Astrocyte of the cerebellum (primary cell): ENCODE results near the gene PEAK3.

Experiments
- DNase-seq: peaks from one replicate; pipeline ENCODE4 v3.0.0-alpha.2; 2011; ENCODE audit warnings: low read depth
- H3K4me3 ChIP-seq: 2 replicates; pipeline ENCODE4 v1.5.1; 2011; ENCODE audit warnings: mild to moderate bottlenecking, low read depth, low read length, moderate library complexity
- CTCF ChIP-seq: IDR thresholded peaks from 2 replicates; pipeline ENCODE4 v1.5.1; 2012; ENCODE audit warnings: low read length, low read depth, moderate library complexity, mild to moderate bottlenecking; ENCODE audit errors: missing control alignments
- in situ Hi-C: cut with HindIII; loops from 2 replicates; pipeline ENCODE4 v1.10.0; 2017; ENCODE audit warnings: low sequenced_read_pairs

The PEAK3 gene

GRCh38 chr19:2271234-2272103, 10.5 kb downstream of the PEAK3 start:
- peak overlapping the region; percentile 99 for H3K4me3 ChIP-seq
- TF ChIP-seq CTCF = no peak
- DNase-seq = peak; percentile 44
- in situ Hi-C loops = no loop called here

- TF ChIP-seq CTCF = no peak
- in situ Hi-C loops = no loop called here
- H3K4me3 ChIP-seq = peak overlapping the region; percentile 99
- DNase-seq = peak; percentile 40
Measured at GRCh38 chr19:2270423-2271233, 11.3 kb downstream of the PEAK3 start.

GRCh38 chr19:2270157-2270422, 11.9 kb downstream of the PEAK3 start:
- no peak for TF ChIP-seq CTCF
- in situ Hi-C loops = no loop called here
- H3K4me3 ChIP-seq = peak overlapping the region; percentile 99
- DNase-seq = no peak

GRCh38 chr19:2269244-2270156, 12.5 kb downstream of the PEAK3 start:
- H3K4me3 ChIP-seq = peak overlapping the region; percentile 99
- TF ChIP-seq CTCF = no peak
- in situ Hi-C loops = loop anchor here (10.0 kb wide), 1 partner anchor 55 kb away; the partner anchor contains the start of genes LSM7 and SPPL2B
- DNase-seq = peak; percentile 88

- H3K4me3 ChIP-seq = peak overlapping the region; percentile 99
- in situ Hi-C loops = loop anchor here (10.0 kb wide), 1 partner anchor 56 kb away; the partner anchor contains the start of genes LSM7 and SPPL2B
- TF ChIP-seq CTCF = no peak
- no peak for DNase-seq
Measured at GRCh38 chr19:2268861-2269243, 13.1 kb downstream of the PEAK3 start.

- peak overlapping the region; percentile 99 for H3K4me3 ChIP-seq
- TF ChIP-seq CTCF = no peak
- DNase-seq = no peak
Measured at GRCh38 chr19:2268480-2268830, 13.5 kb downstream of the PEAK3 start.

More at GRCh38 chr19:2268480-2268830, 13.5 kb downstream of the PEAK3 start:
- in situ Hi-C loops = loop anchor here (10.0 kb wide), 1 partner anchor 56 kb away; the partner anchor contains the start of genes LSM7 and SPPL2B
